Measurements from ENCODE around the gene AFAP1.
"Not testable (repeated sequence)": the region's sequence is repeated elsewhere in the genome, so short reads cannot be mapped to it uniquely, and the experiment has no call there.

AFAP1 gene

GRCh38 chr4:7947927-7948326 is 8.3 kb upstream of the AFAP1 start:
- no peak overlapping the region for H3K4me3 ChIP-seq (IDR thresholded peaks at IDR 0.05; ENCODE audit: insufficient read depth, low read depth, low read length)
- H3K79me2 ChIP-seq (ENCODE audit: insufficient read depth, low read depth) = no peaks in the 10 kb centered on the region
- H4K20me1 ChIP-seq (ENCODE audit: insufficient read depth) = no peaks in the 10 kb centered on the region
- no peak overlapping the region for H3K9ac ChIP-seq
- H2AFZ ChIP-seq (ENCODE audit: low read depth) = no peak overlapping the region
- H3K36me3 ChIP-seq (ENCODE audit: insufficient read depth) = no peaks in the 10 kb centered on the region
- no peak overlapping the region for H3K4me2 ChIP-seq
- H3K4me1 ChIP-seq (ENCODE audit: low read depth, poor library complexity, severe bottlenecking) = no peaks in the 10 kb centered on the region
- no peak for TF ChIP-seq CTCF (conservative IDR thresholded peaks at IDR 0.05; ENCODE audit: low read depth, low read length)
- no peaks in the 10 kb centered on the region for H3K27me3 ChIP-seq (ENCODE audit: insufficient read depth, low read depth)
- no peak overlapping the region for H3K27ac ChIP-seq

- Histone ChIP-seq H3K4me1 (ENCODE audit: low read depth, poor library complexity, severe bottlenecking) (no peaks in the 10 kb centered on the region), H4K20me1 (ENCODE audit: insufficient read depth) (no peaks in the 10 kb centered on the region), H3K9ac (no peak overlapping the region), H2AFZ (ENCODE audit: low read depth) (no peak overlapping the region), H3K79me2 (ENCODE audit: insufficient read depth, low read depth) (no peaks in the 10 kb centered on the region), H3K36me3 (ENCODE audit: insufficient read depth) (no peaks in the 10 kb centered on the region), H3K4me3 (IDR thresholded peaks at IDR 0.05; ENCODE audit: insufficient read depth, low read depth, low read length) (no peak overlapping the region), H3K4me2 (no peak overlapping the region), H3K27me3 (ENCODE audit: insufficient read depth, low read depth) (no peaks in the 10 kb centered on the region), H3K27ac (no peak overlapping the region)
- TF ChIP-seq CTCF (conservative IDR thresholded peaks at IDR 0.05; ENCODE audit: low read depth, low read length) = no peak
These were observed 6.2 kb upstream of the AFAP1 start for GRCh38 chr4:7945709-7946380.

GRCh38 chr4:7944599-7945220 is 5.0 kb upstream of the AFAP1 start:
- no peak overlapping the region for H3K4me2 ChIP-seq
- H3K27ac ChIP-seq = no peak overlapping the region
- no peaks in the 10 kb centered on the region for H3K4me1 ChIP-seq (ENCODE audit: low read depth, poor library complexity, severe bottlenecking)
- H4K20me1 ChIP-seq (ENCODE audit: insufficient read depth) = no peaks in the 10 kb centered on the region
- no peaks in the 10 kb centered on the region for H3K27me3 ChIP-seq (ENCODE audit: insufficient read depth, low read depth)
- no peak overlapping the region for H3K4me3 ChIP-seq (IDR thresholded peaks at IDR 0.05; ENCODE audit: insufficient read depth, low read depth, low read length)
- H3K79me2 ChIP-seq (ENCODE audit: insufficient read depth, low read depth) = no peaks in the 10 kb centered on the region
- TF ChIP-seq CTCF (conservative IDR thresholded peaks at IDR 0.05; ENCODE audit: low read depth, low read length) = no peak
- no peak overlapping the region for H3K9ac ChIP-seq
- H3K36me3 ChIP-seq (ENCODE audit: insufficient read depth) = no peaks in the 10 kb centered on the region
- H2AFZ ChIP-seq (ENCODE audit: low read depth) = no peak overlapping the region

- not testable (repeated sequence) for H3K27me3 ChIP-seq (ENCODE audit: insufficient read depth, low read depth); H3K4me2 ChIP-seq; H3K4me1 ChIP-seq (ENCODE audit: low read depth, poor library complexity, severe bottlenecking)
These were observed 4.0 kb upstream of the AFAP1 start for GRCh38 chr4:7943688-7944087.

GRCh38 chr4:7943211-7943610 is 3.5 kb upstream of the AFAP1 start:
- H3K27me3 ChIP-seq (ENCODE audit: insufficient read depth, low read depth) = no peaks in the 10 kb centered on the region
- no peak for TF ChIP-seq CTCF (conservative IDR thresholded peaks at IDR 0.05; ENCODE audit: low read depth, low read length)
- H3K4me3 ChIP-seq (IDR thresholded peaks at IDR 0.05; ENCODE audit: insufficient read depth, low read depth, low read length) = no peak overlapping the region

More at GRCh38 chr4:7943688-7944087, 4.0 kb upstream of the AFAP1 start:
- H3K36me3 ChIP-seq (ENCODE audit: insufficient read depth); H4K20me1 ChIP-seq (ENCODE audit: insufficient read depth); H2AFZ ChIP-seq (ENCODE audit: low read depth); H3K79me2 ChIP-seq (ENCODE audit: insufficient read depth, low read depth); H3K27ac ChIP-seq; H3K4me3 ChIP-seq (IDR thresholded peaks at IDR 0.05; ENCODE audit: insufficient read depth, low read depth, low read length); H3K9ac ChIP-seq: not testable (repeated sequence)

More at GRCh38 chr4:7943211-7943610, 3.5 kb upstream of the AFAP1 start:
- H3K4me2 ChIP-seq = no peak overlapping the region
- no peak overlapping the region for H2AFZ ChIP-seq (ENCODE audit: low read depth)
- no peaks in the 10 kb centered on the region for H3K79me2 ChIP-seq (ENCODE audit: insufficient read depth, low read depth)
- no peaks in the 10 kb centered on the region for H4K20me1 ChIP-seq (ENCODE audit: insufficient read depth)
- H3K9ac ChIP-seq = no peak overlapping the region
- no peaks in the 10 kb centered on the region for H3K36me3 ChIP-seq (ENCODE audit: insufficient read depth)
- H3K4me1 ChIP-seq (ENCODE audit: low read depth, poor library complexity, severe bottlenecking) = no peaks in the 10 kb centered on the region
- H3K27ac ChIP-seq = no peak overlapping the region
